HG02840 (cell line): ENCODE results near the gene NLK.
"Not testable (repeated sequence)": the region's sequence is repeated elsewhere in the genome, so short reads cannot be mapped to it uniquely, and the experiment has no call there.

Experiments
- ATAC-seq: cut with Tn5 transposase; IDR thresholded peaks from one replicate; pipeline ENCODE4 v1.9.1; 2021; ENCODE audit warnings: mild to moderate bottlenecking, moderate library complexity, moderate number of reproducible peaks; ENCODE audit not compliant: unreplicated experiment, low FRiP score

NLK gene

GRCh38 chr17:28071891-28072606 lies 29.6 kb downstream of the NLK start:
- no peak for ATAC-seq

GRCh38 chr17:28072936-28073533 lies 30.6 kb downstream of the NLK start:
- no peak for ATAC-seq

DNA sequence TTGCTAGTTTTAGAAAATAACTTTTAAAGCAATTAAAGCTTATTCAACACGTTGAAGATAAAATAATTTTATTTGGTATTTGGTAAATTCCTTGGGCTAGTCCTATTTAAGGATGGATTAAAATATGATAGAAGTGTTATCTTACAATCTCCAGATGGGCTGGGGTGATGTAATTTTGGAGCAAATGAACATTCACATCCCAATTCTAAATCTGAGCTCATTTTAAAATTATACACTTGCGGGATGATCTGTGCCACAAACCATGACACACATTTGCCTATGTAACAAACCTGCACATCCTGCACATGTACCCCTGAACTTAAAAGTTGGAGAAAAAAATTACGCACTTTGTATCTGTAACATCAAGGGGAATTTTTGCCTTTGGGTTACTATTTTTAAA lies 31.5 kb downstream of the NLK start:
- no peak for ATAC-seq

GRCh38 chr17:28076144-28076543 lies 33.7 kb downstream of the NLK start:
- ATAC-seq, result no peak

- ATAC-seq, result not testable (repeated sequence)
Observed at GRCh38 chr17:28077140-28077539, 34.7 kb downstream of the NLK start.

GRCh38 chr17:28078341-28079229 lies 36.1 kb downstream of the NLK start:
- no peak for ATAC-seq

DNA sequence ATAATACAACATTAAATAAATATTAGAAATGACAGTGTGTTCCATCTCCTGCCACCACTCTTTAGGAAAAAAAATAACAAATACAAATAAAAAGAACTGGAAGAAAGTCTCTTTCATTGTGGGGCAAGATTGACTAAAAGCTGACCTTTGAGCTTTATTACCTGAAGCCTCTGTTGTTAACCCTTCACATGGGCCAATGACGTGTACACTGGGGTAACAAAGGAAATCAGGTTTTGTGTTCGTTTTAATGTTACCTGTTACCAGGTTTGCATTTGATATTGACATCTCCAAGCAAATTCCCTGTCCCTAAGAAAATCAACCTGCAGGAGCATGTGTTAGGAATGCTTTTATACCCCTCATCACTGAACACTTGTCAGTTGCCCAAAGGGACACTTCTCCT lies 39.0 kb downstream of the NLK start:
- ATAC-seq, result no peak

DNA sequence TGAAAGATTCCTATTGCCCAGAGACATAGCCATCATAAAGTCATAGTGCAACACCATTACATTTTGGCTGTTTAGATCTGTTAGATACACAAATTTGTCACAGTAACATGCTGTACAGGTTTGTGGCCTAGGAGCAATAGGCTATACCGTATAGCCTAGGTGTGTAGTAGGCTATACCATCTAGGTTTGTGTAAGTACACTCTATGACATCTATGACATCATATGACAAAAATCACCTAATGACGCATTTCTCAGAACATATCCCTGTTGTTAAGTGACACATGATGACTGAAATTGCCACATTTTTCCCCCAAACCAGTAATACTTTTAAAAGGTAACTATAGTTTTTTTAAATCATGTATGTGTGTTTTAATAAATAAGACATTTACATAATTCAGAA lies 43.3 kb downstream of the NLK start:
- no peak for ATAC-seq

- ATAC-seq, result no peak
Observed at GRCh38 chr17:28086519-28086918, 44.0 kb downstream of the NLK start.

DNA sequence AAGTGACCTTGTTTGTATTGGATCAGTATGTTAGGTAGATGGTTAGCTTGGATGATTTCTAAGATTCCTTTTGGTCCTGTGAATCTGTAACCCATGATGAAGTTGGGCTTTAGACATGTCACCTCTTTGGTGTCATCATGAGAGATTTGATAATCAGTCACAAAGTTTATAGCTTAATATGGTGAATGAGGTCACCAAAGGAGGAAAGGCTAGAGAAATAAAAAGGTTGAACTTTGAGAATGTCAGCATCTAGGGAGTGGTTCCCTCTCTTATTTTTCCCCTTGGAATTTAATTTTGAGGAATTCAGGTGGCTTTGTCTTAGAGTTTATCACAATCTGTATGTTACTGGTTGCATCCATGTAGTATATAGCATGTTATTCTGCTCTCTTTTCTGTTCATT lies 45.3 kb downstream of the NLK start:
- no peak for ATAC-seq

GRCh38 chr17:28090551-28090950 lies 48.1 kb downstream of the NLK start:
- ATAC-seq, result no peak

DNA sequence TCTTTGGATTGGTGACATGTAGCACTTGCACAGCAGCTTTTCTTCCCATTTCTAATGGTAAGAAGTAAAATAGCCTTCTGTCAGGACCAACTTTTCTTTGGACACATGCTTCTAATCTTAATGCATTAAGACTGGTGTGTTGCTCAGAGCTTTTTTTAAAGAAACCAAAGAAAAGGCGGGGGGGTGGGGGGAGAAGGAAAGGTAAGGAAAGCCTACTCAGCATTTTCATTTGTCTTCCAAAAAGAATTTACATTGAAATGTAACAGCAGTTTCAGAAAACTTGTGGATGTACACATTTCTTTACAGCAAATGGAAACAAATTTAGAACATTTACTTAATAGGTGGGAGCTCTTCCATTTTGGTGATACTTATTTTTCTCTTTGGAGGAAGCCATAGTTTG lies 49.6 kb downstream of the NLK start:
- no peak for ATAC-seq

DNA sequence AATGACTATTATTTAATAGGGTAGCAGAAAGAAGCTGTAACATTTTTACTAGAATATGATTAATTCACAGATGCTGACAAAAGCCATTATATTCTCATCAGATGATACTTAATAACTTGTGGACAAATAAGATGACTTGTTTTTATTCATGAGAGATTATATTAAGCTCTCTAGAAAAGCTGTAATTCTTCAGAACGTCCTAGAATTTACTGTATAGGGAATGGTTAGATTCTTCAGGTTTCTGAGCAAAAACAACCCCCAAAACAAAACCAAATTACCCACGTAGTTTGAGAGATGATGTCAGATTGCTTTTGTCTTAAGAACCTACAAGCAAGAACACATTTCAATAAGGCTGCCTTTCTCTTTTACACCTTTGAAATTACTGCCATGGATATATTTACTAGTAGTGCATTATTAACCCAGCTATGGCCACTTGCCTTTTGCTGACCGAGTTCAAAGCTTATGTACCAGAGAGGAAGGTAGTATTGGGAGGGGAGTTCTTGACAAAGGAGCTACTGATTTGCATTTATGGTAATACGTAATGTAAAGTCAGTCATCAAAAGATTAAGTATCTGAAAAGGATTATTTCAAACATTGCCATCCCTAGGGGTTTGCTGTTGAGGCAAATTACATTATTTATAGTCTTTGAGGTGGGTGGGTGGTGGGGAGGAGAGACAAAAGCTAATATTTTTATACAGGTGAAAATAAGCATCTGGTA lies 51.7 kb downstream of the NLK start:
- ATAC-seq, result no peak

- ATAC-seq, result no peak
Observed at GRCh38 chr17:28096756-28097155, 54.3 kb downstream of the NLK start.

DNA sequence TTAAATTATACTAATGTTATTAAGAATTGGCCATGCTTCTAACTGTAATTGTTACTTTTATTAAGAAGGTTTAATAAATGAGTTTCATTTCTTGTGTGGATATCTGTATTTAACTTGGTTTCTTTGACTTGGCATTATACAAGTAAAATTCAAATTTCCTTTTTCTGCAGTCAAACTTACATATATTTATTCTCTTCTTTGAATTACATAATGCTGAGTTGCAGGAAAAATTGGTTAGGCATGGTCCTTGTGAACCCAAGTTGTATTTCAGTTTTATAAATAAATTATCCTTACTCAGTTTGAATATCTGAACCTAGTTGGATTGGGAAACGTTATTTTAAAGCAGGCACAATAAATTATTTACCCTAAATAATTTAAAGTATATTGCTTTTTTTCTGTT lies 54.8 kb downstream of the NLK start:
- no peak for ATAC-seq

DNA sequence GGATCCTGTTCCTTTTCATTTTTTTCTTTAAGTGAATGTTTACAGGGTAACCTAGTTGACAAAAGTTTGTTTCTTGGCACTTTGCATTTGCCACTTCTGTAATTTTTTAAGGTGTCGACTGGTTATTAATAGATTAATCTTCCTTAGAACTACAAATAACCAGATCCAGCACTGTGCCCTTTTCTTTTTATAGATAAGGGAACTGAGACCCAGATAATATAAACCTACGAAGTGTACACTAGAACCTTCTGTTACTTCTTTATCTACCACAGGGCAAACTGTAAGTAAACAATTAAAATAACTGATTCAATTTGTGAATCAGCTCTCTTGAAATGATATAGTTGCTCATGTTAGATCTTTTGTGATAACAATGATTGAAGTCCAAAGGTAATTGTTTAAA lies 55.4 kb downstream of the NLK start:
- ATAC-seq, result no peak

- not testable (repeated sequence) for ATAC-seq
Observed at GRCh38 chr17:28098591-28098990, 56.1 kb downstream of the NLK start.

GRCh38 chr17:28100251-28100650 lies 57.8 kb downstream of the NLK start:
- ATAC-seq, result no peak

GRCh38 chr17:28100936-28101335 lies 58.5 kb downstream of the NLK start:
- ATAC-seq, result no peak

DNA sequence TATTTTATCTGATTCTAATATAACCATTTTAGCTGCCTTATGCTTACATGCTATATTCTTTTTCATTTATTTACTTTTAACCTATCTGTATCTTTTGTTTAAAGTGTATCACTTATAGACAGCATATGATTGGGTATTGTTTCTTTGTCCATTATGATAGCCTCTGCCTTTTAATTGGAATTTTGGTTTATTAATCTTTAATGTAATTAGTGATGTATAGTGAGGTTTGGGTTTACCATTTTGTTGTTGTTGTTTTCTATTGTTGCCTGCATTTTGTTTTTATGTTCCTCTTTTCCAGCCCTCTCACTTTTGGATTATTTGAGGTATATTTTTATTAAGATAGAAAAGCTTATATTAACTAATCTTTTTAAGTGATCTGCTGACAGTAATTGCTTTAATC lies 59.4 kb downstream of the NLK start:
- ATAC-seq, result no peak

GRCh38 chr17:28105501-28105900 lies 63.0 kb downstream of the NLK start:
- no peak for ATAC-seq
